SIG-M5 treated with dmso at 0.1 percent for 504 hours (cell line): Measurements from ENCODE around the gene FAM13C.

Experiments used
- DNase-seq: peaks from one replicate; lab custom pipeline; 2025; ENCODE audit not compliant: unreplicated experiment; lab: John Stamatoyannopoulos, UW

The FAM13C gene

GRCh38 chr10:59362959-59363381 lies 621 bp upstream of the FAM13C start:
- DNase-seq: no peak

GRCh38 chr10:59361663-59362143 lies 646 bp downstream of the FAM13C start:
- DNase-seq: no peak

- DNase-seq: no peak
Measured at GRCh38 chr10:59360605-59361405, 1.5 kb downstream of the FAM13C start.

- no peak for DNase-seq
Measured at GRCh38 chr10:59358576-59358975, 3.8 kb downstream of the FAM13C start.

- DNase-seq: no peak
Measured at GRCh38 chr10:59354434-59354833, 7.9 kb downstream of the FAM13C start.

GRCh38 chr10:59350558-59350957 lies 11.8 kb downstream of the FAM13C start:
- DNase-seq: peak; percentile 5

- no peak for DNase-seq
Measured at GRCh38 chr10:59346321-59346720, 16.0 kb downstream of the FAM13C start.

- no peak for DNase-seq
Measured at GRCh38 chr10:59342723-59343122, 19.6 kb downstream of the FAM13C start.

- no peak for DNase-seq
Measured at GRCh38 chr10:59342000-59342399, 20.3 kb downstream of the FAM13C start.

GRCh38 chr10:59340285-59340684 lies 22.1 kb downstream of the FAM13C start:
- DNase-seq: no peak

GRCh38 chr10:59339351-59339750 lies 23.0 kb downstream of the FAM13C start:
- DNase-seq: no peak

GRCh38 chr10:59337201-59337652 lies 25.1 kb downstream of the FAM13C start:
- no peak for DNase-seq

GRCh38 chr10:59336632-59337031 lies 25.7 kb downstream of the FAM13C start:
- no peak for DNase-seq

- no peak for DNase-seq
Measured at GRCh38 chr10:59335497-59335896, 26.9 kb downstream of the FAM13C start.

- DNase-seq: no peak
Measured at GRCh38 chr10:59333701-59334100, 28.6 kb downstream of the FAM13C start.

GRCh38 chr10:59332581-59332980 lies 29.8 kb downstream of the FAM13C start:
- DNase-seq: no peak

- no peak for DNase-seq
Measured at GRCh38 chr10:59331661-59332060, 30.7 kb downstream of the FAM13C start.

GRCh38 chr10:59325116-59325515 lies 37.2 kb downstream of the FAM13C start:
- DNase-seq: no peak

- no peak for DNase-seq
Measured at GRCh38 chr10:59324597-59324996, 37.8 kb downstream of the FAM13C start.

GRCh38 chr10:59323831-59324401 lies 38.4 kb downstream of the FAM13C start:
- no peak for DNase-seq

GRCh38 chr10:59323036-59323459 lies 39.3 kb downstream of the FAM13C start:
- no peak for DNase-seq

- DNase-seq: no peak
Measured at GRCh38 chr10:59322131-59322530, 40.2 kb downstream of the FAM13C start.
